ENCODE data around the gene RNLS.

GRCh38 chr10:88482220-88482619 lies 100.9 kb downstream of the RNLS start:
- TF ChIP-seq JUND (IDR thresholded peaks at IDR 0.05; ENCODE audit: low read length) (no peak), POLR2AphosphoS5 (IDR thresholded peaks at IDR 0.05; ENCODE audit: low read depth, low read length) (no peak), BRCA1 (IDR thresholded peaks at IDR 0.05; ENCODE audit: low read depth, low read length) (no peak), RFX5 (IDR thresholded peaks at IDR 0.05; ENCODE audit: borderline replicate concordance, low read depth, low read length) (no peak), CREB1 (IDR thresholded peaks at IDR 0.05) (no peak), CTCF (IDR thresholded peaks at IDR 0.05; ENCODE audit: control extremely low read depth in 1 of 3, insufficient read depth in 1 of 3, low read depth in 1 of 3, low read length in 3 of 3) (no peak), SP2 (IDR thresholded peaks at IDR 0.05; ENCODE audit: low read length) (no peak), GABPA (IDR thresholded peaks at IDR 0.05; ENCODE audit: borderline replicate concordance, insufficient read depth, low read length) (no peak)
